Prostate gland (tissue), 2 donors: ENCODE data around the gene AP5S1.

Experiments
- POLR2A ChIP-seq: fragments of 450-650 bp; IDR thresholded peaks from one replicate; pipeline ENCODE4 v1.6.1; 2016; ENCODE audit warnings: antibody characterized with exemption, mild to moderate bottlenecking
- POLR2AphosphoS5 ChIP-seq: sonication (generic); formaldehyde crosslinking; IDR thresholded peaks from one replicate; pipeline ENCODE4 v1.6.1; 2017; ENCODE audit warnings: antibody characterized with exemption
- TF ChIP-seq, protein P1 (sequence below), 4 experiments: fragments of 200-600 bp in 2 of 4; fragments of 450-650 bp in 2 of 4; sonication (generic) in 2 of 4; IDR thresholded peaks; 1 replicate in 3 of 4; 2 replicates in 1 of 4; pipeline ENCODE4 v1.5.1; 2016 to 2019; ENCODE audit warnings: antibody characterized with exemption in 4 of 4, mild to moderate bottlenecking in 2 of 4, moderate library complexity in 2 of 4

DNA sequence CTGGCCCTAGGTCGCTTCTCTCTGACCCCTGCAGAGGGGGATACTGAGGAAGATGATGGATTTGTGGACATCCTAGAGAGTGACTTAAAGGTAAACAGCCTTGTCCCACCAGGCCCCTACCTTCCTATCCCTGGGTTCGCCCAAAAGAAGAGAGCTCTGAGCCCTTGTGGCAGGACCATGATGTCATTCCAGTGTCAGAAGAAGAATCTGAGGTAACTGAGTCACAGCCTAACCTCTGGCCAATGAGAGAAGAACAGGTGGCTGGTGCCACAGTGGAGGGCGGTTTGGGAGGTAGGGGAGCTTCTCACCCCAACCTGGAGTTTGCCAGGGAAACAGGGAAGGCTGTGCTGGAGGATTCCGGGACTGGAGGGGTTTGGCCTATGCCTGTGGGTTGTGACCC is 19.0 kb upstream of the AP5S1 start:
- TF ChIP-seq, protein P1, sequence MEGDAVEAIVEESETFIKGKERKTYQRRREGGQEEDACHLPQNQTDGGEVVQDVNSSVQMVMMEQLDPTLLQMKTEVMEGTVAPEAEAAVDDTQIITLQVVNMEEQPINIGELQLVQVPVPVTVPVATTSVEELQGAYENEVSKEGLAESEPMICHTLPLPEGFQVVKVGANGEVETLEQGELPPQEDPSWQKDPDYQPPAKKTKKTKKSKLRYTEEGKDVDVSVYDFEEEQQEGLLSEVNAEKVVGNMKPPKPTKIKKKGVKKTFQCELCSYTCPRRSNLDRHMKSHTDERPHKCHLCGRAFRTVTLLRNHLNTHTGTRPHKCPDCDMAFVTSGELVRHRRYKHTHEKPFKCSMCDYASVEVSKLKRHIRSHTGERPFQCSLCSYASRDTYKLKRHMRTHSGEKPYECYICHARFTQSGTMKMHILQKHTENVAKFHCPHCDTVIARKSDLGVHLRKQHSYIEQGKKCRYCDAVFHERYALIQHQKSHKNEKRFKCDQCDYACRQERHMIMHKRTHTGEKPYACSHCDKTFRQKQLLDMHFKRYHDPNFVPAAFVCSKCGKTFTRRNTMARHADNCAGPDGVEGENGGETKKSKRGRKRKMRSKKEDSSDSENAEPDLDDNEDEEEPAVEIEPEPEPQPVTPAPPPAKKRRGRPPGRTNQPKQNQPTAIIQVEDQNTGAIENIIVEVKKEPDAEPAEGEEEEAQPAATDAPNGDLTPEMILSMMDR (IDR thresholded peaks at IDR 0.05): no peak
- TF ChIP-seq POLR2A (no peak), POLR2AphosphoS5 (no peak)
